ENCODE results near the gene SH3GL3. TPM values are rescaled to one million over a fixed set of nuclear protein-coding genes. Genes with fewer than 3 reads are reported as not detected.

SH3GL3 gene
- total RNA-seq, 1 donor from 2014 or later: 2.8 TPM

DNA sequence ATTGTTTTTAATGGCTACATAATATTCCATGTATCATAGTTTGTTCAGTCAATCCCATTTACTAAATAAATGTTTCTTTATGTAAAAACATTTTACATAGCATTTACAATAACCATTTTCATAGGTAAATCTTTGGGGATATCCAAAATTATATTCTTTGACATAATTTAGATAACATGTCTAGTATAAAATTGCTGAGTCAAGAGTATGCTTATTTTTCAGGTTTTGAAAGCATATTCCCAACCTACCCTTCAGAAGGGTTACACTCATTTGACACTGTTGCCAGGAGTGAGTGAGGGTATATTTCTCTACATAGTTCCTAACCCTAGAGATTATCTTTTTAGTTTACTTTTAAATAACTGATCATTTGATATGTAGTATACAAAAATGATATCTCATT, 122.2 kb downstream of the SH3GL3 start:
- no peak for DNase-seq
- Mint-ChIP-seq H3K4me1 (ENCODE audit: low read depth, unreplicated experiment) (no peaks in the 10 kb centered on the region), H3K4me3 (ENCODE audit: unreplicated experiment) (no peak overlapping the region), H3K27ac (ENCODE audit: unreplicated experiment) (no peak overlapping the region), H3K9me3 (ENCODE audit: unreplicated experiment) (peaks cover 2% of the 10 kb centered on the region), H3K27me3 (ENCODE audit: unreplicated experiment) (no peaks in the 10 kb centered on the region), H3K36me3 (ENCODE audit: unreplicated experiment) (no peaks in the 10 kb centered on the region)
- TF ChIP-seq, protein P1, sequence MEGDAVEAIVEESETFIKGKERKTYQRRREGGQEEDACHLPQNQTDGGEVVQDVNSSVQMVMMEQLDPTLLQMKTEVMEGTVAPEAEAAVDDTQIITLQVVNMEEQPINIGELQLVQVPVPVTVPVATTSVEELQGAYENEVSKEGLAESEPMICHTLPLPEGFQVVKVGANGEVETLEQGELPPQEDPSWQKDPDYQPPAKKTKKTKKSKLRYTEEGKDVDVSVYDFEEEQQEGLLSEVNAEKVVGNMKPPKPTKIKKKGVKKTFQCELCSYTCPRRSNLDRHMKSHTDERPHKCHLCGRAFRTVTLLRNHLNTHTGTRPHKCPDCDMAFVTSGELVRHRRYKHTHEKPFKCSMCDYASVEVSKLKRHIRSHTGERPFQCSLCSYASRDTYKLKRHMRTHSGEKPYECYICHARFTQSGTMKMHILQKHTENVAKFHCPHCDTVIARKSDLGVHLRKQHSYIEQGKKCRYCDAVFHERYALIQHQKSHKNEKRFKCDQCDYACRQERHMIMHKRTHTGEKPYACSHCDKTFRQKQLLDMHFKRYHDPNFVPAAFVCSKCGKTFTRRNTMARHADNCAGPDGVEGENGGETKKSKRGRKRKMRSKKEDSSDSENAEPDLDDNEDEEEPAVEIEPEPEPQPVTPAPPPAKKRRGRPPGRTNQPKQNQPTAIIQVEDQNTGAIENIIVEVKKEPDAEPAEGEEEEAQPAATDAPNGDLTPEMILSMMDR (IDR thresholded peaks at IDR 0.05; ENCODE audit: partially characterized antibody, unreplicated experiment): no peak

DNA sequence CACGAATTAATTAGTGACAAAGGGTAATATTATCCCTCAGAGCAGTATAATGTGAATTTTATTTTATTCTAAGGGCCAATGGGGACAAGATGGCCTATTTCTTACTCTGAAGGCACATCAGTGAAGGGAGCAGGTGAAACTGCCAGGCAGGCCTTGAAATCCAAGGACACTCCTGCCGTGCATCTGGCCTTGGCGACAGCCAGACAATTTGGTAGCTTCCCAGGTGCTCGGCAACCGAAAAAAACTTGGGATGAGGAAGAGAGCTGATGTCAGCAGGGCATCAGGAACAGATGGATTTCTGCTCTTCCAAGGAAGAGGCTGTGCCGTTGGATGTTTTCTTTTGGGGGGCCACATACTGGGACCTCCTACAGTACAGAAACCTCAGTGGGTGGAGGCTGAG, 123.6 kb downstream of the SH3GL3 start:
- TF ChIP-seq, protein P1 (IDR thresholded peaks at IDR 0.05; ENCODE audit: partially characterized antibody, unreplicated experiment): no peak
- no peaks in the 10 kb centered on the region for H3K36me3 Mint-ChIP-seq (ENCODE audit: unreplicated experiment)
- no peak overlapping the region for H3K4me3 Mint-ChIP-seq (ENCODE audit: unreplicated experiment)
- no peak overlapping the region for H3K27ac Mint-ChIP-seq (ENCODE audit: unreplicated experiment)
- H3K27me3 Mint-ChIP-seq (ENCODE audit: unreplicated experiment): no peaks in the 10 kb centered on the region
- no peaks in the 10 kb centered on the region for H3K4me1 Mint-ChIP-seq (ENCODE audit: low read depth, unreplicated experiment)
- DNase-seq: no peak
- H3K9me3 Mint-ChIP-seq (ENCODE audit: unreplicated experiment): peaks cover 2% of the 10 kb centered on the region

DNA sequence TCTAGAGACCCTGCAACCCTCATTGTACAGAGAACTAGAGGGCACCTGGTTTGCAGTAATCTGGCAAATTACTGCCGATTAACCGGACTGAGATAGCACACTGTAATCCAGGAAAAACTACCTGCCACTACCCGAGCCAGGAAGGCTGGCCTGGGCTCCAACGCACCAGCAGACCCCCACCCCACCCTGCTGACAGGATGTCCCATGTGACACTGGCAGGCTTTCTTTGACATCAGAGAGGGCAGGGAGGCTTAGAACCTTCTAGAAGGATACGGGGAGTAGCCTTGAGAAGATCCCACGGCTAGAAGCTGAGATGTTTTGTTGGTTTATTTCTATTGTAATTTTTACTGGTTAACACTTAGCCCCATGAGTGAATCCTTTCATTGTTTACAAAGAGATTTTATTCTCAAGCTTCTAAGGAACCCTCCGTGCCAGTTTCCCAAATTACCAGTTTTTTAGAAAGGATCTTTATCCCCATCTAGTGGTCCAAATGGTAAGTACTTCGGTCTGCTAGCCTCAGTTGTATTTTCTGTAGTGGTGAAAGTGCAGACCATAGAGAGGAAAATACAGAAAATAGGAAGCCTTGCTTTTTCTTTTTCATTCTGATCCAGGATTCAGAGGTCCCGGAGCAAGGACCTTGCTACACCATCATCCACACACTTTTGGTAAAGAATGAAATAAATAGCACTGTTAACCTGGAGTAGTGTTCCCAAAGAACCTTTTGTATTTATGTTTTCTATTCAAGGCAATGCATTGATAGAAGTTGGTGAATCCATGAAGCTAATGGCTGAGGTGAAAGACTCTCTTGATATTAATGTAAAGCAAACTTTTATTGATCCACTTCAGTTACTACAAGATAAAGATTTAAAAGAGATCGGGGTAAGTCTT, 124.9 kb downstream of the SH3GL3 start:
- no peaks in the 10 kb centered on the region for H3K36me3 Mint-ChIP-seq (ENCODE audit: unreplicated experiment)
- H3K27me3 Mint-ChIP-seq (ENCODE audit: unreplicated experiment): no peaks in the 10 kb centered on the region
- no peak overlapping the region for H3K4me3 Mint-ChIP-seq (ENCODE audit: unreplicated experiment)
- H3K9me3 Mint-ChIP-seq (ENCODE audit: unreplicated experiment): no peaks in the 10 kb centered on the region
- no peaks in the 10 kb centered on the region for H3K4me1 Mint-ChIP-seq (ENCODE audit: low read depth, unreplicated experiment)
- TF ChIP-seq, protein P1 (IDR thresholded peaks at IDR 0.05; ENCODE audit: partially characterized antibody, unreplicated experiment): peak; percentile 63
- no peak overlapping the region for H3K27ac Mint-ChIP-seq (ENCODE audit: unreplicated experiment)
- no peak for DNase-seq

DNA sequence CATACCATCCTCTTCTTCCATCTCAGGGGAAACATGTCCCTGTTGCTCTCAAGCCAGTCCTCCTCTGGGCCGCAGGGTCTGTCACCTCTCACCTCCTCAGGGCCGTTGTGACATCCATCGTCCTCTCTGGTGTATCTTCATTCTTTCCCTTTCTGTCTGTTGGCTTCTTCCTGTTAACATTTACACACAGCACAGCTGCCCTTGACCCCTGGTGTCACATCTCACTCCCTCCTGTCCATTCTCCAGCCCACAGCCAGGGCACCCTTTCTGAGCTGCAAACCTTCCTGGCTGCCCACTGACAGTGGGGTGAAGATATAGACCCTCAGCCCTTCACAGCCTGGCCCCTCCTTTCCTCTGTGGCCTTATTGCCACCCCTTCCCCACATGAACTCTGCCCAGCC, 127.2 kb downstream of the SH3GL3 start:
- Mint-ChIP-seq H3K27ac (ENCODE audit: unreplicated experiment) (no peak overlapping the region), H3K36me3 (ENCODE audit: unreplicated experiment) (no peaks in the 10 kb centered on the region), H3K4me3 (ENCODE audit: unreplicated experiment) (no peak overlapping the region), H3K4me1 (ENCODE audit: low read depth, unreplicated experiment) (no peaks in the 10 kb centered on the region), H3K9me3 (ENCODE audit: unreplicated experiment) (no peaks in the 10 kb centered on the region), H3K27me3 (ENCODE audit: unreplicated experiment) (peaks cover 2% of the 10 kb centered on the region)
- TF ChIP-seq, protein P1 (IDR thresholded peaks at IDR 0.05; ENCODE audit: partially characterized antibody, unreplicated experiment): no peak
- no peak for DNase-seq

DNA sequence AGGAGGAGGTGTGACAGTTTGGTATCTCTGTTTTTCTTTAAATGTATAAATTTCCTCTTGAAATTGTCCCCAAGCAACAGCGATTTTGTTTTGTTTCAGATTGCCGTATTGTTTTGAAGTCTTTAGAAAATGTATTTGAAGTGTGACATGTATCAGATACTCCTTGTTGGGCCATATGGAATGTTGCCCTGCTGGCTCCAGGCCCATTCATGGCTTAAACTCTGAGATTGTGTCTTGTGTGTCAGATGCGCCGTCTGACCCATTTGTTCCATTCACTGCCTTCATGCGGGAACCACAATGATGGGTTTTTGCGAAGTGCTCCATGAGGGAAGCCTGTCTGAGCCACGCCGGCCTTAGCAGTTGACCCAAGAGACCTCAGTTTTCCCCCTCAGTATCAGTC, 131.6 kb downstream of the SH3GL3 start:
- Mint-ChIP-seq H3K27me3 (ENCODE audit: unreplicated experiment) (peaks cover 2% of the 10 kb centered on the region), H3K27ac (ENCODE audit: unreplicated experiment) (no peak overlapping the region), H3K4me1 (ENCODE audit: low read depth, unreplicated experiment) (no peaks in the 10 kb centered on the region), H3K4me3 (ENCODE audit: unreplicated experiment) (no peak overlapping the region), H3K36me3 (ENCODE audit: unreplicated experiment) (no peaks in the 10 kb centered on the region), H3K9me3 (ENCODE audit: unreplicated experiment) (peaks cover 3% of the 10 kb centered on the region)
- DNase-seq: no peak
- TF ChIP-seq, protein P1 (IDR thresholded peaks at IDR 0.05; ENCODE audit: partially characterized antibody, unreplicated experiment): no peak

Data from glutamatergic neuron (in vitro differentiated cells).